Body of pancreas (tissue), 4 donors: ENCODE results near the gene PDK2. TPM values are rescaled to one million over a fixed set of nuclear protein-coding genes. Genes with fewer than 3 reads are reported as not detected.
A peak's percentile ranks its signal among the peaks of the same experiment; 100 is the strongest.

Experiments used
- ATAC-seq: fragments of 150-250 bp; one replicate; pipeline ENCODE4 v1.9.1; 2016
- DNase-seq, 4 donors: peaks; one replicate each; pipeline ENCODE4 v3.0.0-alpha.2; 2019
- H3K27ac ChIP-seq, 4 donors: fragments of 200-600 bp; sonication (generic); 1 replicate in 3 of 4; 2 replicates in 1 of 4; pipeline versions ENCODE4 v1.5.1 to v1.6.1; 2016 to 2019; ENCODE audit warnings: mild to moderate bottlenecking in 1 of 4, mixed read lengths in 1 of 4, moderate library complexity in 1 of 4
- H3K27me3 ChIP-seq, 2 donors: fragments of 200-600 bp; sonication (generic); one replicate each; pipeline ENCODE4 v1.6.0; 2016; ENCODE audit warnings: mild to moderate bottlenecking in 1 of 2
- H3K36me3 ChIP-seq, 2 donors: fragments of 200-600 bp; sonication (generic); replicated peaks in 1 of 2; 2 replicates each; pipeline ENCODE4 v1.5.1; 2016; ENCODE audit warnings: low read depth in 2 of 2; ENCODE audit not compliant: insufficient read depth in 1 of 2
- H3K4me1 ChIP-seq: fragments of 200-600 bp; sonication (generic); one replicate; pipeline ENCODE4 v1.6.0; 2016
- H3K4me3 ChIP-seq, 2 donors: fragments of 200-600 bp; sonication (generic); 1 replicate in 1 of 2; 2 replicates in 1 of 2; pipeline ENCODE4 v1.5.1; 2016 to 2019
- H3K9me3 ChIP-seq, 3 donors: fragments of 200-600 bp; sonication (generic); 1 replicate in 2 of 3; 2 replicates in 1 of 3; pipeline ENCODE4 v1.5.1; 2016
- POLR2A ChIP-seq, 3 donors: fragments of 450-650 bp; IDR thresholded peaks; one replicate each; pipeline ENCODE4 v1.6.1; 2016; ENCODE audit warnings: antibody characterized with exemption in 3 of 3, mild to moderate bottlenecking in 2 of 3
- WGBS, 2 donors: methylation state at CpG; one replicate each; pipeline ENCODE4 v1.1.5; 2017; 5-methylcytosine and 5-hydroxymethylcytosine counted together
- intact Hi-C: fragments of 100-400 bp; cut with DNase I; formaldehyde crosslinking; loops from one replicate; pipeline ENCODE4 v1.15.1; 2023
- total RNA-seq, 2 donors: library from RNA; depleted of rRNA; stranded (reverse); fragments of >200 nt; gene quantifications; one replicate each; pipeline ENCODE4 v1.1.0, GENCODE V29; 2016
- TF ChIP-seq, protein P1 (sequence below), 7 experiments: fragments of 450-650 bp in 4 of 7; fragments of 200-600 bp in 3 of 7; sonication (generic) in 3 of 7; IDR thresholded peaks; one replicate each; pipeline ENCODE4 v1.5.1; 2016 to 2019; ENCODE audit warnings: antibody characterized with exemption in 7 of 7

Gene PDK2
- total RNA-seq, 2 donors from 2014 or later, result 27.0 to 119 TPM

- H3K4me3 ChIP-seq, result no peak overlapping the region
- DNase-seq (peak in 1 of 4 donors; percentile 26), ATAC-seq (no peak)
- peaks cover 24% of the 10 kb centered on the region for H3K4me1 ChIP-seq
- no peaks in the 10 kb centered on the region for H3K27me3 ChIP-seq
- 68 to 71% methylated on average over 7 of the region's 7 CpGs for WGBS, 2 donors
- peaks cover 0 to 15% of the 10 kb centered on the region in 2 donors for H3K36me3 ChIP-seq
- H3K27ac ChIP-seq, result peak overlapping the region in 1 of 4 donors; percentile 87
- TF ChIP-seq, protein P1, sequence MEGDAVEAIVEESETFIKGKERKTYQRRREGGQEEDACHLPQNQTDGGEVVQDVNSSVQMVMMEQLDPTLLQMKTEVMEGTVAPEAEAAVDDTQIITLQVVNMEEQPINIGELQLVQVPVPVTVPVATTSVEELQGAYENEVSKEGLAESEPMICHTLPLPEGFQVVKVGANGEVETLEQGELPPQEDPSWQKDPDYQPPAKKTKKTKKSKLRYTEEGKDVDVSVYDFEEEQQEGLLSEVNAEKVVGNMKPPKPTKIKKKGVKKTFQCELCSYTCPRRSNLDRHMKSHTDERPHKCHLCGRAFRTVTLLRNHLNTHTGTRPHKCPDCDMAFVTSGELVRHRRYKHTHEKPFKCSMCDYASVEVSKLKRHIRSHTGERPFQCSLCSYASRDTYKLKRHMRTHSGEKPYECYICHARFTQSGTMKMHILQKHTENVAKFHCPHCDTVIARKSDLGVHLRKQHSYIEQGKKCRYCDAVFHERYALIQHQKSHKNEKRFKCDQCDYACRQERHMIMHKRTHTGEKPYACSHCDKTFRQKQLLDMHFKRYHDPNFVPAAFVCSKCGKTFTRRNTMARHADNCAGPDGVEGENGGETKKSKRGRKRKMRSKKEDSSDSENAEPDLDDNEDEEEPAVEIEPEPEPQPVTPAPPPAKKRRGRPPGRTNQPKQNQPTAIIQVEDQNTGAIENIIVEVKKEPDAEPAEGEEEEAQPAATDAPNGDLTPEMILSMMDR (IDR thresholded peaks at IDR 0.05), result no peak
- no peak for TF ChIP-seq POLR2A (IDR thresholded peaks at IDR 0.05)
- intact Hi-C loops, result no loop called here
- no peaks in the 10 kb centered on the region for H3K9me3 ChIP-seq
These were observed 14.1 kb downstream of the PDK2 start for GRCh38 chr17:50109207-50109606.

GRCh38 chr17:50109785-50110184 is 14.6 kb downstream of the PDK2 start:
- Histone ChIP-seq H3K36me3 (peaks cover 0 to 15% of the 10 kb centered on the region in 2 donors), H3K27ac (peak overlapping the region in 1 of 4 donors; percentile 87), H3K4me1 (peaks cover 24% of the 10 kb centered on the region), H3K4me3 (no peak overlapping the region), H3K27me3 (no peaks in the 10 kb centered on the region), H3K9me3 (no peaks in the 10 kb centered on the region)
- intact Hi-C loops, result no loop called here
- TF ChIP-seq POLR2A (IDR thresholded peaks at IDR 0.05), result no peak
- peak in 1 of 4 donors; percentile 43 for DNase-seq
- ATAC-seq, result no peak
- WGBS, 2 donors, result 79 to 100% methylated on average over 8 to 14 of the region's 19 CpGs

- Histone ChIP-seq H3K36me3 (peaks cover 0 to 15% of the 10 kb centered on the region in 2 donors), H3K27me3 (no peaks in the 10 kb centered on the region), H3K4me1 (peaks cover 24% of the 10 kb centered on the region), H3K27ac (peak overlapping the region; percentile 59 to 87 (median 71)), H3K4me3 (no peak overlapping the region), H3K9me3 (no peaks in the 10 kb centered on the region)
- intact Hi-C loops, result no loop called here
- TF ChIP-seq, protein P1 (IDR thresholded peaks at IDR 0.05), result no peak
- TF ChIP-seq POLR2A (IDR thresholded peaks at IDR 0.05), result peak in 1 of 3 donors; percentile 47
- peak; percentile 49 for ATAC-seq
- DNase-seq, result peak; percentile 61 to 93 (median 84)
- WGBS, 2 donors, result 57 to 70% methylated on average over 2 to 16 of the region's 19 CpGs
These were observed 15.6 kb downstream of the PDK2 start for GRCh38 chr17:50110591-50111349.

GRCh38 chr17:50111673-50112655 is 16.8 kb downstream of the PDK2 start:
- TF ChIP-seq, protein P1 (IDR thresholded peaks at IDR 0.05), result no peak
- peak in 1 of 3 donors; percentile 25 for TF ChIP-seq POLR2A (IDR thresholded peaks at IDR 0.05)
- H3K9me3 ChIP-seq, result no peaks in the 10 kb centered on the region
- H3K4me3 ChIP-seq, result no peak overlapping the region
- peak; percentile 76 for ATAC-seq
- peaks cover 0 to 10% of the 10 kb centered on the region in 2 donors for H3K36me3 ChIP-seq
- 26 to 53% methylated on average over 5 to 14 of the region's 14 CpGs for WGBS, 2 donors
- peak overlapping the region; percentile 59 to 87 (median 71) for H3K27ac ChIP-seq
- intact Hi-C loops, result no loop called here
- peak; percentile 58 to 86 (median 72) for DNase-seq
- peaks cover 30% of the 10 kb centered on the region for H3K4me1 ChIP-seq
- no peaks in the 10 kb centered on the region for H3K27me3 ChIP-seq

- peak in 1 of 4 donors; percentile 46 for DNase-seq
- no peak for TF ChIP-seq POLR2A (IDR thresholded peaks at IDR 0.05)
- TF ChIP-seq, protein P1 (IDR thresholded peaks at IDR 0.05), result peak in 2 of 7 experiments; percentile 23 to 25
- Histone ChIP-seq H3K4me3 (no peak overlapping the region), H3K4me1 (peaks cover 36% of the 10 kb centered on the region), H3K36me3 (peaks cover 0 to 6% of the 10 kb centered on the region in 2 donors), H3K9me3 (no peaks in the 10 kb centered on the region), H3K27me3 (no peaks in the 10 kb centered on the region), H3K27ac (no peak overlapping the region)
- ATAC-seq, result no peak
- WGBS, 2 donors, result 54 to 61% methylated on average over 17 of the region's 17 CpGs
- intact Hi-C loops, result no loop called here
These were observed 17.5 kb downstream of the PDK2 start for GRCh38 chr17:50112694-50113093.
